H1 (cell line): ENCODE measurements around the gene NR3C1. TPM values are rescaled to one million over a fixed set of nuclear protein-coding genes. Genes with fewer than 3 reads are reported as not detected.

ENCODE experiments used
- BACH1 ChIP-seq: IDR thresholded peaks from 2 replicates; pipeline ENCODE4 v1.6.1; 2012; ENCODE audit warnings: low read length, improper control_type of control experiment
- BCL11A ChIP-seq, 2 experiments: IDR thresholded peaks; one replicate each; pipeline ENCODE4 v1.6.1; 2011; ENCODE audit warnings: low read depth in 2 of 2, low read length in 2 of 2, mild to moderate bottlenecking in 2 of 2
- HDAC6 ChIP-seq: IDR thresholded peaks from one replicate; pipeline ENCODE4 v1.7.1; 2012; ENCODE audit warnings: low read depth, mild to moderate bottlenecking, inconsistent platforms, low read length, moderate library complexity
- polyA plus RNA-seq, 7 experiments: library from polyadenylated mRNA; depleted of rRNA in 3 of 7; stranded (reverse) in 5 of 7; unstranded in 2 of 7; fragments of >200 nt in 5 of 7; fragments of 200-250 nt in 2 of 7; gene quantifications; 1 replicate in 5 of 7; 2 replicates in 1 of 7; 4 replicates in 1 of 7; pipeline versions ENCODE4 v1.2.1 to v1.2.3, GENCODE V29; 2011 to 2013; ENCODE audit warnings: missing spikeins in 2 of 7, mixed read lengths in 2 of 7
- total RNA-seq: library from RNA; stranded (reverse); fragmentation: NEBNext Ultra II Directional; extraction: Animal tissue kit (Norgen Biotek cat#: 25700); gene quantifications from 2 replicates; pipeline ENCODE4 v1.2.1, GENCODE V29; 2021

NR3C1 gene
- total and polyA plus RNA-seq, 2 of the 8 experiments (the other 6 are each of a cell fraction or from before 2014, with no cell fraction given), result 1.7 to 5.4 TPM

DNA sequence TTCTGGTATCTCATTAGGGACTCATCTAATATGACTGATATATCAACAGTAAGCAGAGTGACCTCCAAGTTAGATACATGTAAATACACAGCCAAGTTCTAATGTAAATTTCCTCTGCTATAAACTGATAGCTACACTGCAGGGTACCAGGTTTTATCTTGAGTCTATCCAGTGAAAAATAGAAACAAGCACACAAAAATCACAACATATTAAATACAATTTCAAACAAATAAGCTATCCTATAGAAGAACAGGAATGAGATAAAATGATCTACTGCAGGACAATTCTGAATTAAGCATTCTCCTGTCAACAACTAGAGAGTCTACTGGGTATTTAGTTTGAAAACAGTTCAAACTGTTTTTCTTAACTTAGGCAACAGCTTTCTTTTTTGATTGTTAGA lies 42.7 kb downstream of the NR3C1 start (continued):
- TF ChIP-seq BCL11A (IDR thresholded peaks at IDR 0.05; ENCODE audit: low read depth in 2 of 2, low read length in 2 of 2) (no peak), HDAC6 (no peak), BACH1 (no peak)
